HG03457 (cell line): Measurements from ENCODE around the gene MACROD2.

Source experiments
- ATAC-seq: cut with Tn5 transposase; IDR thresholded peaks from one replicate; pipeline ENCODE4 v1.9.1; 2021; ENCODE audit warnings: moderate number of reproducible peaks; ENCODE audit not compliant: unreplicated experiment

The MACROD2 gene

DNA sequence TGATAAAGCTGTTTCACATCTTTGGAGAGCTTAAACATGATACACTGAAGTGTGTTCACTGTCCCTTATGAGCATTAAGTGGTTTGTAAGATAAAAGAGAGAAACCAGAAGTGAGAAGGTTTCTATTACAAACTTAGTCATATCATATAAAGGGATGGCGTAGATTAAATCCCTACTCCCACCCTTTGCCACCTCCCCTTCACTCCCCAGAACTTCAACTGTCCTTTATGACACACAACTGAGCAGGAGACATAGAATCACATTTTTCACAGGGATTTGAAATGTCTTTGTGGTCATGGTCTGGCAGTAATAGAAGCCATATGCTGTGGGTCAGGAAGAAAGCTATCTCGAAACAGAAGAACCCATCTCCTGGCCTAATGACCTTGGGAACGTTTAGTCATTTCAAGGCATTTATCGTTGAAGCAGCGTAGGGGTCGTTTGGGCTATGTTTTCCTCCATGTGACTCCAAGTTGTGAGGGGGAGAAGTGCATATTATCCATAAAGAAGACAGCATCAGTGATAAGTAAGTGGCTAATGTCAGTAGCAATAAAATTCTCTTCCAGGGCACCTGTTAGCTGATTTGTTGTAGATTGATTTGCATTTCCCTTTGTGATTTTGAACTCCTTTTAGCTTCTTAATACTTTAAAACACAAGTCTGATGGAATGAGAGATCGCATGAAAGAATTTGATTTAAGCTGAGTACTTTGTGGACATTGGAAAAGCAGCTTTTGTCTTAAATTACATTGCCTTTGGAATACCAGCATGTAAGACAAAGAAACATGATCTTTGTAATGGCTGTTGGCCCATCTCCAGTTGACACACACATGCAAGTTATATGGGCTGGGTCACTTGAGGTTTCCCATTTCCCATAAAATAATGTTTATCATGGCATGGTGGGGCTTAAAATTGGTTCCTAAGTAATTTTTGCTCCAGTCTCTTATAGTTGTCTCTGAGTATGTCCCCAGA lies 843.6 kb downstream of the MACROD2 start:
- peak; percentile 77 for ATAC-seq

DNA sequence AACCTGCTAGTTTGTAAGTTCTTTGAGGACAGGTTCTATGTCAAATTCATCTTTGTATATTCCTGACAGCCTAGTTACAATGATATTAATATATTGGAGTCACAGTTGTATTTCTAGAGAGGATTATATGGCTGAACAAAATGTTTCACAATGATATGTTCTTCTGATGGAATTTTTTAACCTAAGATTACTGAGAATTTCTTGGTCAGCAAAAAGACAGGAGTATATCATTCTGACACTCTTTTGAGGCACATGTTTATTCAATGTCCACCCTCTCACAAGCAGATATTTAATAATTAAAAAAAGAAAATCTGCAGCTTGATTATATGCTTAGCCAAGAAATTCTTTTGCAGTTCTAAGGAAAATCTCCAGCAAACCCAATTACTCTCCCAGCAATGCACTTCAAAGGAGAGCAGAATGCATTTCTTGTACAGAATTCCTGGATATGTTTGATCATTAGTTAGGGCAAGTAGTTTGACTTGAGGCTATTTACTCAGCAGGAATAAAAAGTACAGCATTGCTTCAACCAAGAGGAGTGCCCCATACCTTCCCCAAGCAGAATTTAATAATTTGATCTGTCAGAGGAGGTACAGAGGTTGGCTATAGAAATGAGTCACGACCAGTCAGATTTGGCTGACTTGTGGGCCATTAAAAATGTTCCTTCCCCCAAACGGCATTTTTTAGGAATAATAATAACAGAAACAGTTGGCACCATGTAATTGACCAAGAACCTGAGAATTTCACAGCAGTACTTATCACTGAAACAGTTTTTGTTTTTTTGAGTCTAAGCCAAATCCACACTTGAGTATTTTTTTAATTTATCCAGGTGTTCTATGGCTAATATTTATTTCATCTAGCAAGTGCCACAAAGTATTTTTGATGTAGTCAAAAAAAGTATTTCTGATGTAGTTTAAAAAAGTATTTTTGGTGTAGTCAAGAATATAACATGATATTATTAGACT lies 850.2 kb downstream of the MACROD2 start:
- ATAC-seq: no peak

DNA sequence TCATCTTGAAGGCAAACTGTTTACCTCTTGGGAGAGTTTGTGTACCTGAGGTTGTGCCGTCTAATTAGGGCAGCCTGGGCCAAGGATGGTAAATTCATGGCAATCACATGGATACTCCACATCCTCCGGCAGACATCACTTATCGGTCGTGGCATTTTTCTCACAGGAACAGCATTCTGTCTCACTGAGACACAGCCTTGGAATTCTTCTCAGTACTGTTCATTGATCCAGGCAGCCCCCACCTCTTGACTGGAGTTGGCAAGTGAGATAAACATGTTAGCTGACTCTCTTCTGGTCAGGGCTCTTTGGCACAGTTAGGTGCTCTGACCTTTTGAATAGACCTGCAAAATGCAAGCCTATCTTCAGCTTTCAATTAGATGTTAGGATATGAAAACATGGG lies 853.5 kb downstream of the MACROD2 start:
- no peak for ATAC-seq

DNA sequence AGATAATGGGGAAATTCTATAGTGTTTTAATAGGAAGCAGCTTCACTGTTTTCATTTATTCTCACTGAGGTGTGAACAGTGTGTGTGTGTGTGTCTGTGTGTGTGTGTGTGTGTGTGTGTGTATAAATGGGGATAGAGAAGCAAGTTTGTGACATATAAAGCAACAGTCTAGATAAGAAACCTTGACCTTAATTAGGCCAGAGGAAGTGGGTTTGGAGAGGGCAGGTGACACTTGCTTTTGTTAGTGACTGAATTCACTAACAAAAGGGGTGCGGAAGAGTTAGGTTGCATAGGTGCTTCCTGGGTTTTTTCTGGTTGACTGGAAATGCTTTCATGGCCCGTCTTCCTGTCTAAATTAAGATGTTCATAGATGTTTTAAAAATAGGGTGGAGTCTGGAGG lies 857.8 kb downstream of the MACROD2 start:
- no peak for ATAC-seq

DNA sequence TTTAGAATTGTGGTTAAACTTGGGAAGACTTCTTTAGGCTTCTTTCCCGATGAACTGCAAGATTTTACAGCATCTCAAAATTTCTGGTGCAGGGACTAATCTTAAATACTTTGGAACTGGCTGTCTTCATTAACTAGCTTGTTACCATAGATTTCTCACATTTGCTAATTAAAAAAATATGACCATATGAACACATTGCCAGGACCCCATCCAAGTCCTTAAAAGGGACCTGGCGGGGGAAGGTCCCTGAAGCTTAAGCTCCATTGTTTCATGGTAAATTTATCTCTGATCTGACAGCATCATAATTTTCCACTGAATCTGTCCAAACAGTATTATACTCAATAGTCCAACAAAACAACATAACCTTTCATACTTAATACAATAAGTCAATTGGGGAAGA lies 859.9 kb downstream of the MACROD2 start:
- no peak for ATAC-seq

DNA sequence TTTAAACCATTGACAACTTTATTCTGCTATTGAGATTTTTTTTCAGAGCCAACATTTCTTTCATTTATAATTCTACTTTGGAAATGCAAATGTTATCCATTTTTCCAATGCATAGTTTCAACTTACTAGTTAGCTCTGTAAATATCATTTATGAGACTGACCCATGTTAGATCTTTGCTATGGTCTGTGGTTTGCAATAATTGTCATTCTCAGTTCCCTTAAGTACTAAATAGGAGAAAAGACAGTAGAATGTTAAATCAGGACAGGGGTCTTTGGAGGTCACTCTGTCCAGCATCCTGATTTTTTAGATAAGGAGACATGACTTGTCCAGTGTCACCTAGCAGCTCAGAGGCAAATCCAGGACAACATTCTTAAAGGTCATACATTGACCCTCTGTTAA lies 864.3 kb downstream of the MACROD2 start:
- no peak for ATAC-seq

DNA sequence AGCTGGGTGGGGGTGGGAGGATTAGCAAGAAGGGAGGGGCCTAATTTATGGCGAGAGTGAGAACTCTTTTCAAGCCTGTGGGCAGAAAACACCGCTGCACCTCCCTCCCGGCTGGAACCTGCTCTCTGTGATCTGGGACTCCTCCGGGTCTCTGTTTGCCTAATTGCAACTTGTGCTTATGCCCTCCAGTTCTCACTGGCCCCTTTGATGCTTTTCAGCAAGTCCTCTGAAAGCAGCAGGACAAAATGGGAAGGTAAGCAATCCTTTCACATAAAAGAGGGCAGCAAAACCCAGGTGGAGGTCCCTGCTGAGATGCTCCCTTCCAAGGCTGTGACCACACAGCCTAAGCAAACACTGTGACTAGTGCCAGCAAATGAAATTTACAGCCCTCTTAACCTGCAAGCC lies 865.1 kb downstream of the MACROD2 start:
- no peak for ATAC-seq

DNA sequence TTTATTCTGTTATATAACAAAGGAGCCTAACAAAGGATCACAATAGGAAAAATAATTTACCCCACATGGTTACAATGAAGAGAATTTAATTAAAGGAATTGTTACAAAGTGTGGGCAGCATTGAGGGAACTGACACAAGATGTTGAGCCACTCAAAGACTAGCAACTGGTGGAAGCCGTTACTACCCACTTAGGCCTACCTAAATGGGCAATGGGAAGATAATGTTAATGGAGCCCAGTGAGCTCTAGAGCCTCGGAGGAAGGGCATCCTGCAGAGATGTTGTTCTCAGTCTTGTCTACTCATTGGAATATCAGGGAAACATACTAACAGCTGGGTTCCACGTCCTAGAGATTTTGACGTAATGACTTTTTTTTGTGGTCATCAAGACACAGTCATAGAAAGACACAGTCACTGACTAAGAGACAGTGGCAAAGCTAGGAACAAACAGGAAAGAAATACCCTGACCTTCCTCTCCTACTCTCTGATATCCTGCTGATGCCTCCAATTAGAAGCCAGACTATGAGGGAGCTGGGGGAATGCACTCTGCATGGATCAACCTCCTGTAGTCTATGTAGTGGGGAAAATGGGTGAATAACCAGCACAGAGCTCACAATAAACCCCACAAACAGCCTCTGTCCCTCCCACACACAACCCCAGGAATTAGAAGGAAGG lies 865.8 kb downstream of the MACROD2 start:
- ATAC-seq: no peak

DNA sequence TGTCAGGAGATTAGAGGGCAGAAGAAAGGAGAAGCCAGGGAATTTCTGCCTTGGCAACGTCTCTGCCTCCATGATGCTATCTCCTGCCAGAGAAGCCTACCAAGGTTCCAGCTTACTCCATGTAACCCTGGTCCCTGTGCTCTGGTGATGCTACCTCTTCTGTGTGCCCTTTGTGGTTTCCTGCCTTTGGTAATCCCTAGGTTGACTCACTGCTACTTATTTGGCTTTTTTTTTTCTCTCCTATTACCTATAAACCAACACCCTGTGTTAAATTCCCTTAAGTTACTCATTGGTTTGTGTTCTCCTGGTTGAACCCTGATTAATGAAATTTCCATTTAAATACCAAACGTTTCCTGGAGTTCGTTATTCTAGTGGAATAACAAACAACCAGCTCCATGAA lies 869.9 kb downstream of the MACROD2 start:
- no peak for ATAC-seq

DNA sequence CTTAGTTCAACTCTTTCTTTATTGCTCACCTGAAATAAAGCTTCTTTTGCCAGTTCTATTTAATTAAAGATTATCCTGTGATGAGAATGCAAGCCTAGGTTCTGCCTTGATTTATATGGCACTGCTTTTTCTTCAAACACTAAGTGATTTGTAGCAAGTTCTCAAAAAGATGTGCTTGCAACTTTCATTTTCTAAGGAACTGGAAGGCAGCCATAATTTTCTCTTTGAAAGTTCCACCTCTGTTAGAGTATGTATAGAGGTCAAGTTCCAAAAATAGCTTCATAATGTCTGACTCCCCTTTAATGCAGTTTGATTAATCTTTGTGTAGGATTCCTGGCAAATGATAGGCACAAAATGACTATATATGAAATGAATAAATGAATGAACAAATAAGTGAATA lies 870.4 kb downstream of the MACROD2 start:
- ATAC-seq: no peak

DNA sequence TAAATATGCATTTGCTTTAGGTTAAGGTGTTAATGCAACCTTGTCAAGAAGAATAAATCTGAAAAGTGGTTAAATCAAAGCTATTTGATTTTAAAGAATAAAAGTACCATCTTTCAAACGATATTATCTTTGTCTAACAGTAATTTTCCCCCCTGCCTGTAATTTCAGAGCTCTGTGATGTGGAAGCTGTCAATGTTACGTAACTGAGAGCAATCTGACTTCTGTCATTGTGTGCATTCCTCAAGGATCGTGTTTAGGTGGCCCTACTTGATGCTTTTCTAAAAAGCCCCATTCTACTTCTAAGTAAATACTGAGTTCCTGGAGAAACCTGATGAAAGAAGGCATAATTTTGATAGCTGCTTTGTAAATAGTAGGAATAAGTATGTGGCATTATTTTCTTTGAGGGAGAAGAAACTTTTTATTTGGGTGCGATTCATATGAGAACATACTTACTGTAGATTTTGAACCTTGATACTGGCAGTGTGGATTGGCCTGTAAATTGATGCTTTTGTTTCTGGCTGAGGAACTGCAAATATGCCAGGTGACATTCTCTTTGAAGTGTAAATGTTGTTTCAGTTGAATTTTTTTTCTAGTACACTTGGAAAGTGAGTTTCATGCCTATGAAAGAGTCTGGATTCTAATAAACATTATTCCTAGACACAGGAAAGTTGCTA lies 871.7 kb downstream of the MACROD2 start:
- no peak for ATAC-seq

DNA sequence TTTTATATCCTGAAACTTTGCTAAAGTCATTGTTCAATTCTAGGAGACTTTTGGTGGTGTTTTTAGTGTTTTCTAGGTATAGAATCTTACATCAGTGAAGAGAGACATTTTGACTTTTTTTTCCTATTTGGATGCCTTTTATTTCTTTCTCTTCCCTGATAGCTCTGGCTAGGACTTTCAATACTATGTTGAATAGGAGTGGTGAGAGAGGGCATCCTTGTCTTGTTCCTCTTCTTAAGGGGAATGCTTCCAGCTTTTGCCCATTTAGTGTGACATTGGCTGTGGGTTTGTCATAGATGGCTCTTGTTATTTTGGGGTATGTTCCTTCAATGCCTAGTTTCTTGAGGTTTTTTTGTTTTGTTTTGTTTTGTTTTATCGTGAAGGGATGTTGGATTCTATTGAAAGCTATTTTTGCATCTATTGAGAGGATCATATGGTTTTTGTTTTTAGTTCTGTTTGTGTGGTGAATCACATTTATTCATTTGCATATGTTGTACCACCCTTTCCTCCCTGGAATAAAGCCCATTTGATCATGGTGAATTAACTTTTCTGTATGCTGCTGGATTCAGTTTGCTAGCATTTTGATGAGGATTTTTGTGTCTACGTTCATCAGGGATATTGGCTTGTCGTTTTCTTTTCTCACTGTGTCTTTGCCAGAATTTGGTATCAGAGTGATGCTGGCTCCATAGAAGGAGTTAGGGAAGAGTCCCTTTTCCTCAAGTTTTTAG lies 882.1 kb downstream of the MACROD2 start:
- no peak for ATAC-seq

DNA sequence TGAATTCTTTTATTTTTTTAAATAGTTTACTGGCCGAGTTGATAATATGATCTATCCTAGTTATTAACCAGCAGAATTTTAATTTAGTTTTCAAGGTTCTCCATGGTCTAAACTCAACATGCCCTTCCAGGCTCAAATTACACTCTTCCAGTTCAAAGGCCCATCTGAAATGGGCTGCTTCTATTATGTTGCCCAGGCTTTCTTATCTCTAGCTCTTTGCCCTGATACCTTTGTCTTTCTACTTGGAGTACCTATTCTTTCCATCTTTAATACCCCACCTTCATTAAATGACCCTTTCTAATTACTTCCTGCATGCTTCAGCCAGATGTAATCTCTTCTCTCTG lies 883.3 kb downstream of the MACROD2 start:
- ATAC-seq: no peak

DNA sequence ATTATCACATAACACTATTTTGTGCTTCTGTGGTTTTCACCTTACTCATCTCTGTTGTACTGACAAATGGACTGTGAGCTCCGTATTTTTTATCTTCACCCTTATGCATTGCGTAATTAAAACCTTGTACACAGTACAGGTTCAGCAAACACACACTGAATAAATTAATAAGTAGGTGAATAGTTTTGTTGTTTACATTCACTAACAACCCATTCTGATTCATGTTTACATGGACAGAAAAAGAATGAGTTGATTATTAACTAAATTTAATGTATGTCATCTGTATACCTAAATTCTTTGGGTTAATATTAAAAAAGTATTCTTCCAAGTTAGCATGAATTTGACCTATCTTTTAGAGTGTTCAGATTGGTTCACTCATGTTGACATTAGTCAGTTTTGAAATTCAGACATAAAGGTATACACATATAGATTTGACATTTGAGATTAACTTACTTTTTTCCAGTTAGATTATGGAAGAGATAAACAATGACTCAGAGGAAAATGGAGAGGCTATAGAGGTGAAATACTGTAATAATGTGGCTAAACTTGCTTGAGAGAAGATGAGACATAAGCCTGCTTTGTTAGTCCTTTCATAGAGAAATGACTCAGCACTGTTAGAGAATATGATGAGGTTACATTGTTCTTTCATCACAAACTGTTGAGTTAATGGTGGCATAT lies 883.8 kb downstream of the MACROD2 start:
- ATAC-seq: peak; percentile 68

DNA sequence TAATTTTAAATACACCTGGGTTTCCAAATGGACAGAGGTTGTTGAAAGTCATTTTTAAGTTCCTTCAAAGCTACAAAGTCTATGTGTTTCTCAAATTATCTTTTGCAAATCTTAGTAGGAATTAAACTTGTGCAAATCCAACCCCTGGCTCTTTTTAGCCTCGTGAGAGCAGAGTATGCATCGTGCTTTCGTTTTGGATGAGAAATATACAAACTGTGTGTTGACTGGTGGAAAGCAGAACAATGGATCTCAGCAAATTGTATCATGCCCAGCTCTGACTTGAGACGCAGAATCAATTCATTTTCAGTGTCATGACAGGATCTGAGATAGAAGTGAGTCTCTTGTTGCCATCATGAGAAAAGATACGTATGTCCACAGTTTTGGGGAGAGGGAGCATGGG lies 884.5 kb downstream of the MACROD2 start:
- no peak for ATAC-seq

DNA sequence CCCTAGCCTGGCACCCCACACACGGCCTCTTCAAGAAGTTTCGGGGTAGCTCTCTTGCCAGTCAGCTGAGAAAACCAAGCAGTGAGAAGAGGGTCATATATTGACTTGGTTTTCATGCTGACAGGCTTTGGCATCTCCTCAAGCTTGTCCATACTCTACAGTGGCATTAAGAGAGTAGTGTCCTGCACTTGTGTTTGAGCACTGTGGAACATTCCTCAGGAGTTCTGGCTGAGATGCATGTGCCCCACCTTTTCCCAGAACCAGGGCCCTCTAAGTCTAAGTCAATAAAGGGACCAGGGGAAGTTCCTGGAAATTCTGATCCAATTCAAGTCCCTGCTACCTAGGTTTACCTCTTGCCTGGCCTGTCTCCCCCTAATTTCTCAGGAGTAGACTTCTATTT lies 886.2 kb downstream of the MACROD2 start:
- no peak for ATAC-seq

DNA sequence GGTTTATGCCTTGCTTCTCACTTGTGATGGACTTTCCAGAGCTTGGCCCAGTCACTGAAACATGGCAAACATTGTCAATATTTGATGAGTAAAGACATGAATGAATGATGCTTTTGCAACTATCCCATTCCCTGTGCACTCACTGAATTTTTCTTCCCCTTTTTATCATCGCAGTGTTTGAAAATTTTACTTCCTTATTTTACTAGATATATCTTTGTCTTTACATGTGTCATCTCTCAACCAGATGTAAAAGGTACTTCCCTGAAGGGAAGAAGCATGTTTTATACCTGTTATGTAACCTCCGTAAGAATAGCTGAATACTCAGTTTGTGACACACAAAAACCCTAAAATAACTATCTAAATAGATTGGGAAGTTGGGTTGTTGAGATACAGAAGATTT lies 886.8 kb downstream of the MACROD2 start:
- ATAC-seq: no peak

DNA sequence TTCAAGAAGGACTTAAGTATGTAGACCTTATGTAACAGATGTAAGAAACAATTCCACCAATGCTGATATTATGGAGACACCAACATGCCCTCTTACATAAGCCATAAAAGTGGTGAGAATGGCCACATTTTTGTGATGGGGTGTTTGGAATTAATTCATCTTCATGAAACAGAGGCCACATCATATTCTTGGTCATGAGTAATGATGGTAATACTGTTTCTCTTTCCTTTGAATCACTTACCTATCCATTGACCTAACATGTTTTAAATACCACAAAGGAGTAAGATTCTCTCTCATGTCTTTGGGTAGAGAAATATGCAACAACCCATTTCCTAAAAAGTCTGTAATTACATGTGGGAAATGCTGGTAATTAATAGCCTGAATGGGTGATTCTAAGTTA lies 887.5 kb downstream of the MACROD2 start:
- ATAC-seq: no peak

DNA sequence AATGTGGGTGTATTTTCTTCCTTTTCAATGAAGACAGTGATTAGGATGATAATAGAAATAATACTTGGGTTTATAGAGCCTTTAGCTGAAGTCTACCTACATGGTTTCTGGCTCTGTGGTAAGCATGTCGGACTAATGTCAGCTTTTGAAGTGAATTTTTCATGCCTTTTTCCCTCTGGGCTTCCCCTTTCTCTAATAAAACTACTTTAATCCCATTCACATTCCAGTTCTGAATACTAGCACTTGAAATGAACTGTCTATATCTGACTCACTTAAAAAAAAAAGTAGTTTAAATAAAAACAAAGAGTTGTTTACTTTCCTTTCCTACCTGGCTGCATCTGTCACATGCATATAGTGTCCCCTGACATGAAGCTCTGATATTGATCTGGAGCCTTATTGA lies 888.0 kb downstream of the MACROD2 start:
- ATAC-seq: no peak

DNA sequence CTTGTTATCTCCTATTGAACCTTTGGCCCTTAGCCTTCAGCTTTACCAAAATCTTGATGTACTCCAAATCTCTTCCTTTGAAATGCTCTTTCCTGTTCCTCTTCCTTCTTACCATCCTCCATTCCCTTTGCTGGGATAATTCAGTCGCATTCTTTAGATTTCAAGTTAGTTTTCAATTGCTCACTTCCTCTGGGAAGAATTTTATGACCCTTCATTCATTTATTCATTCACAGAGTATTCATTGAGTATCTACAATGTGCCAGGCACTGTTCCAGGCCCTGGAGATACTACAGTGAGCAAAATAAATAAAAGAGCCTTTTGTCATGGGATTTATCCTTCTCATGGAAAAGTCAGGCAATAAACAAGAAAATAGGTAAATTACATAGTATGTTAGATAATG lies 890.3 kb downstream of the MACROD2 start:
- ATAC-seq: no peak
